GM18499 (cell line): ENCODE measurements around the gene WWC1.

Experiments used
- ATAC-seq: cut with Tn5 transposase; IDR thresholded peaks from one replicate; pipeline ENCODE4 v1.9.1; 2021; ENCODE audit warnings: moderate number of reproducible peaks; ENCODE audit not compliant: insufficient read depth, unreplicated experiment

Gene WWC1

DNA sequence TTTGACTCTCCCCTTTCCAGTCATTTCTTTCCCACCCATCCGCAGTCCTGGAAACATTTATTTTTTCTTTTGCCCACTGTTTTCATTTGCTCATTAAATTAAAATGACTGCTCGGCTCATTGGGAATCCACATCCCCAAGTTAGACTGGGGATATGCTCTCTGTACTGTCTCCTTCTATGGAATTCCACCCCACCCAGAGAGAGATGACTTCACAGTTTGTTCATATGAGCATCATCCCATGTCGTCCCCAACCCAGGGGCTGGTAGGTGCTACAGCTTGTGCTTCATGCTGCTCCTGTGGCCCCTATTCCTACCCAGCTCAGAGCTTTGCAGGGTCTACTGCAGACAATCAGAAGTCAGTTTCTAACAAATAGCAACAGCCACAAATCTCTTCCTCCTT, 178.4 kb downstream of the WWC1 start:
- ATAC-seq = no peak

DNA sequence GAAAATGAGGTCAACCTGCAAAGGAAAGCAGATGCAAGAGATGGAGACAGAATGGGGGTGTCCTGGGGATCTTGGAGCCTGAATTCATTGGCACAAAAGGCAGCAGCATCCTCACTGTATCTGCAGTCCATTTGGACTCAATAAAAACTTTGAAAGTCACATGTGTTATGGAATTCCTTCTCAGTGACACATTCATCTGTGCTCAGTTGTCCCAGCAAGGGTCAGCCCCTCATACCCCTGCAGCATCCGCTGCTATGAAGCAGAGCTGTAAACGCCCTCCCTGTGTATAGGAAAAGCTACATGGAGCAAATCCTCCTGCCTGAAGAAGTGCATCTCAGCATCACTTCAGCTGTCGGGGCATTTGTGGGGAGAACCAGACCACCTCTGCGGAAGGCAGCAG, 180.3 kb downstream of the WWC1 start:
- ATAC-seq = no peak

DNA sequence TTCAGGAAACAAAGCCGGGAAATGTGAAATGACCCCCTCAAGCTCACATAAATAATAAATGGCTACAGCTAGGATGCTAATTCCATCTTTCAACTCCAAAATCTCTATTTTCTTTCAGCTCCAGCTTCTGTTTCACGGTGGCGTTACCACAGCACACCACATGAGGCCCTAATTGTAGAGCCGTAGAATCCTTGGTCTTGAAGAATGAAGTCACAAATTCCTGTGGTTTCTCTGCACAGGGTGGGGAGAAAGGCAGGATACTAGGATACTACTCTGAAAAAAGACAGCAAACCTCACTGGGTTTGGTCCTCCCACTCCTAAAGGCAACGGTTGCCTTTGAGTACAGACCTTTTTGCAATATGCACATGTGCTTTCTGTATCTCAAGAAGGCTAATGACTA, 180.9 kb downstream of the WWC1 start:
- no peak for ATAC-seq

DNA sequence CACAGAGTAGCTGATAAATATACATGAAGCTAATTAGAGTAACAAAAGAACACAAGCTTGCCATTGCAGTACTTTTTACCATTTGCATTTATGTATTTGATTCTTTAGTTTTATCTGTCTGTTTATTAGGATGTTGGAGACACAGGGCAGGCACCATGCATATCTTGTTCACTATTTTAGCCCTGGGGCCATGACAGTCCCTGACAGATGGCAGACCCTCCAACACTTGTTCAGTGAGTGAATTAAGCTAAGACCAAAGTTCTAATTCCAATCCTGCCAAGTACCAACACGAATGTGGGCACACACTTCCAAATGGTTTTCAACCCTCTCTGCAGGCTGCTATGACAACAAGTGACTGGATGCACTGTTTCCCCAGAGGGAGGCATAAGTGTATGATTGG, 182.9 kb downstream of the WWC1 start:
- no peak for ATAC-seq

DNA sequence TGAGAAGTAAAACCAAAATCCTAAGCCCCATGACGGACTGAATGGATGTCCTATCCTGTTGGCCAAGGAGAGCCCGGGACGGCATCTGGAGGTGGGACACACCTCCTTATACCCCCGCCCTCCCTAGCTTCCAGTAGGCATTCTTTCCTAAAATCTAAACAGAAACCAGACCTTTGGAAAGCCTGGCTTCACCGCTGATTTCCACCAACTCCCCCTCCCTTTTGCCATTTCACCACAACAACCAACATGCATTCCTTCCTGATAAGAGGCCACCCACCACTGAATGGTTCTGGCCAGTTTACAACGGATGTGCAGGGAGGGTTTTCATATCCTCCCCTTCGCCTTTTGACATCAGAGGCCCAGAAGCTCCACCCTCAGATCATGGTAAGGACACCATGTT, 185.6 kb downstream of the WWC1 start:
- no peak for ATAC-seq

DNA sequence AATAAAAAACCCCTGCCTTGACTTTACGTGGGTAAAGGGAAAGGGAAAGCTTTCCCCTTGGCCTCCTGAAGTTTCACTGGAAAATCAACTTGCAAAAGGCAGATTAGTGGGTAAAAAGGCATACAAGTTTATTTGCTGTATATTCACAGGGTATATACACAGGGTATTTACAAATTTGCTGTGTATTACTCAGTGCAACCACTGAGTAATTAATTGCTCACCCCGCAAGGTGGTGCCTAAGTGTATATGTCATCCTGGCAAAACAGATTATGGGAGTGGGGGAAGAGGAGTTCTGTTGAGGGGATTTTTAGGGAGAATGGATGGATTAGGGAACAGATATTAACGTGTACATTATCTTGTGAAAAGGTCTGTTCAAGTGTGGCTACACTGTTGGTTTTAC, 187.7 kb downstream of the WWC1 start:
- no peak for ATAC-seq

DNA sequence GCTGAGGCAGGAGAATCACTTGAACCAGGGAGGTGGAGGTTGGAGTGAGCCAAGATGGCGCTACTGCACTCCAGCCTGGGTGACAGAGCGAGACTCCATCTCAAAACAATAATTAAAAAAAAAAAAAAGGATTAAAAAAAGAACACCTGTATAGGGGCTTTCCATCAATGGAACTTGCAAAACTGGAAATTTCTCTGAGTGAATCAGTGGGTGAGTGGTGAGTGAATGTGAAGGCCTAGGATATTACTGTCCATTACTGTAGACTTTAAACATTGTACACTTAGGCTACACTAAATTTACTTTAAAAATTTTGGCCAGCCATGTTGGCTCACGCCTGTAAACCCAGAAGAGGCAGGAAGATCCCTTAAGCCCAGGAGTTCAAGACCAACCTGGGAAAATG, 189.2 kb downstream of the WWC1 start:
- ATAC-seq = no peak

DNA sequence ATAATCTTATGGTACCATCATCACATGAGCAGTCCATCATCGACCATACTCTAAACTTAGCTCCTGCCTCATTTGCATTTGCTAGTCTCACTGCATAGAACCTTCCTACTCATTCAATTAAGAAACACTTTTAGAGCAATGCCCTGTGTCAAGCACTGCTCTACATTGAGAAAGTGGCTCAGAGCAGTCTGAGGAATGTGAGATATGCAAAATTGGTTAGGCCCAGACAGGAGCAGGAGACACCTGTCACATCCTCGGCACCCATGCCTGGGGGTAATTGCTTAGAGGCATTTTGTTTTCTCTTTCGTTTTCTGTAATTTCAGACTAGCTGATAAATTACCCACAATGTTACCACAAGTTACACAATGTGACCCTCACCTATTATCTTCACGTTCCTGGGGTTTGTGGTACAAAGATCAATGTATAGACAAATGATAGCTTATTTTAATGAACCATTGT, 189.9 kb downstream of the WWC1 start:
- peak; percentile 97 for ATAC-seq

DNA sequence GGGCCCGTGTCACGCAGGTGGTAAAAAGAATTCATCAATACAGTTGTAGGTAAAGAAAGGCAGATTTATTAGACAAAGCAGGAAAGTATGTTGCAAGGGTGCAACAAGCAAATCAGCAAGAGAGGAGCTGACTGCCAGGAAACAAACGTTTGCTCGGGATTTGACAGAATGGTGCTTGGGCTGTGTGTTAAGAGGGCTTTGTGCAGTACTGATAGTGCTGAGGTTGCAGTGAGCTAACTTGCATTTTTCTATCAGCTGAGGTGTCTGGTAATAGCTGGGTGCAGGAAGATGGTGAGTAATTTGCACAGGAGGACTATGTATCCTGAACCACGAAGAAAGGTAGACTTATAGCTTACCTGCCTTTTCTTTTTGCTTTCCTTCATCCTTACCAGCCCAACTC, 190.9 kb downstream of the WWC1 start:
- ATAC-seq = no peak

DNA sequence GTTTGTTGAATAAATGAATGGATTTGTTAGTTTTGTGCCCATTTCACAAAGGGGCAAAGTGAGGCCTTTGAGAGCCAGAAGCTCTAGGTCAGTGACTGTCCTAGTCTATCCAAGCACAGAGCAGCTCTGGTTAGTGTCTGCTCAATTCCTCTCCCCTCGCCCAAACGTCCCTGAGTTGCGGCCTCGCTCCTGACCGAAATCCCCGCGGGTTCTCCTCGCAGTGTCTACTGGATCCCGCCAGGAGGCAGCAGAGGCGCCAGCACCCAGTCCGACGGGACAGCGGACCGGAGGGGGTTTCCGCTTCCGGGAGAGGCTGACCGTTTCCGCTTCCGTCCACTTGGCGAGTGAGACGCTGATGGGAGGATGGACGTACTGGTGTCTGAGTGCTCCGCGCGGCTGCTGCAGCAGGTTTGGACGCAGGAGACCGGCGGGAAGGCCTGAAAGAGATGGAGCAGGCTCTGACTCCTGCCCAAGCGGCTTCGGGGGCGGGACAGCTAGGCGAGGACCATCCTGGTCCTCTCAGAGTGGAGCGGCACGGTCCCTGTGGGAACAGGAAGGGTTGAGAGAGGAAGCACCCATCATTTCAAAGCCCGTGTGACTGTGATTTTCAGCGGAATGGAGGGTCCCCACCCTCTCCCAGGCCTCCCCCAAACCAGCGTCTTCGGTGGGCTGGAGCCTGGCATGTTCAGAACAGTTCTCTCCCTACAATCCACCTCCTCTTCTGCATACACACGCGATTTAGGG, 194.9 kb downstream of the WWC1 start, which contains the start of gene RARS1:
TSS of gene RARS1 (plus strand) at position 336 of the 744 bp plus-strand sequence. CDS start at position 364, 28 bp downstream.
- ATAC-seq = peak; percentile 38

DNA sequence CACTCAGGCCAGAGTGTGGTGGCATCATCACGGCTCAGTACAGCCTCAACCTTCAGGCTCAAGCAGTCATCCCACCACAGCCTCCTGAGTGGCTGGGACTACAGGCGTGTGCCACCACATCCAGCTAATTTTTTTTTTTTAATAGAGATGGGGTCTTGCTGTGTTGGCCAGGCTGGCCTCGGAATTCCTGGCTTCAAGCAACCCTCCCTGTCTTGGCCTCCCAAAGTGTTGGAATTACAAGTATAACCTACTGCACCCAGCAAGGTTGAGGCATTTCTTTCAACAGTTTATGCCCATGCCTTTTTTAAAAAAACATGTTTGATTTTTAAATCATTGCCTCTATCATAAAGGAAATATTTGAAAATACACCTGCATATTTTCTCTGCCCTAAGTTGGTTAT, 197.6 kb downstream of the WWC1 start:
- ATAC-seq = no peak

DNA sequence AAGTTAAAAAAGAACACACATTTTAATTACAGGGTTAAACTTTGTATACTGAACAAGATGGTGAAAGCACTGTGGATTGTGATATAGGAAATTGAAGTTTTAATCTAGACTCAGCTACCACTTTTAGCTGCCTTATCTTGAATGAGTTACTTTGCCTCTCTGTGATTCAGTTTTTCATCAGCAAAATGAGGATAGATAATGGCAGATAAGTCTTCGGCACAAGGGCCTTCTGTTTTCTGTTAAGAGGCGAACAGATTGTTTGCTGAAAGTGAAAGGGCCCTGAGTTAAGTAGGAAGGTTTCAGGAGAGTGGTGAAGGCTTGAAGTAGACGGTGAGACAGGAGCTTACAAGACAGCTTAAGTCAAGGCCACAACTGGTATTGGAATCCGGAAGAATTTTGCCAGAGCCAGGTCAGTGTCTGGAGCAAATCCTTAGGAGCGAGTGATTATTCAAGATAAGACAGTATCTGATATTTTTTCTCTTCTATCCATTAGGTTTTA, 202.7 kb downstream of the WWC1 start:
- no peak for ATAC-seq

DNA sequence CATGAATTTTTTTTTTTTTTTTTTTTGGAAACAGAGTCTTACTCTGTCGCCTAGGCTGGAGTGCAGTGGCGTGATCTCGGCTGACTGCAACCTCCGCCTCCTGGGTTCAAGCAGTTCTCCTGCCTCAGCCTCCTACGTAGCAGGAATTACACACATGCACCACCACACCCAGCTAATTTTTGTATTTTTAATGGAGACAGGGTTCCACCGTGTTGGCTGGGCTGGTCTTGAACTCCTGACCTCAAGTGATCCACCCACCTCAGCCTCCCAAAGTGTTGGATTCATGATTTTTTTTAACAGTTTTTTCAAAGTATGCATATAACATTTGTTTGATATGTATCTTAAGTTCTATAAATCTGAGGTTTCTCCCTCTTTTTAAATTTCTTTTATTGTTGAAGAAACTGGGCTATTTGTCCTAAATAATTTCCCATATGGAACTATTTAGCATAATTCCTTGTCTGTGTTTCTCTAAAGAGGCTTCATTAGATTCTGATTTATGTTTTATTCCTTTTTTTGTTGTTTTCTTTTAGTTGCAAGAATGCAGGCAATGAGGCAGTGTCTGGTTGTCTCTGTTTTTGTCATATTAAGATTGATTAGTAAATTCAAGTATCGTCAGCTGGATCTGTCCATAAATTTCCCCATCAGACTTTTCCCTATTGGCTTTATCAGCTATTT, 211.3 kb downstream of the WWC1 start:
- ATAC-seq = no peak

DNA sequence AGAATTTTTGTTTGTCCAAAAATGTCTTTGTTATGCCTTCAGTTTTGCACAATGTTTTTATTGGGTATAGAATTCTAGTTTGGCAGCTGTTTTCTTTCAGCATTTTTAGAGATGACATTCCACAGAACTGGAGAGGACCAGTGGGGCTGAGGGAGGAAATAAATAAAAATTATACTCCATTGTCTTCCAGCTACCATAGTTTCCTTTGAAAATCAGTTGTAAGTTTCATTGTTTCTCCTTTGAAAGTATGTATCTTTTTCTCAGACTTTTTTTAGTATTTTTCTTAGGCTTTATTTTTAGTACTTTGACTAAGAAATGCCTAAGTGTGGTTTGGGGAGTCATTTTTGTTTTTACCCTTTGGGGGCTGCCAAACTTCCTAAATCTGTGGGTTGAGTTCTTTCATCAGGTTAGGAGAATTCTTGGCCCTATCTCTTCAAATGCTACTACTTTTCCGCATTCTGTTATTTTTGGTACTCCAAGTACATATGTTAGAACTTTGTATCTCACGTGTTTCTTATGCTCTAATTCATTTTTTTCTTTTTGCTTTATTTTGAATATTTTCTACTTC, 222.5 kb downstream of the WWC1 start:
- no peak for ATAC-seq
